Activated CD4-positive, alpha-beta T cell treated with anti-CD3 and anti-CD28 coated beads, Interleukin-10, Interleukin-2, amounts not matched to agents 100 ng/mL and 50 ng/mL, durations not matched to agents 16 hours and 8 hours (primary cell): Measurements from ENCODE around the gene SLC30A1.
"Not testable (repeated sequence)": the region's sequence is repeated elsewhere in the genome, so short reads cannot be mapped to it uniquely, and the experiment has no call there.

ENCODE experiments used
- DNase-seq: peaks from one replicate; pipeline ENCODE4 v3.0.0-alpha.2; 2020

SLC30A1 gene

DNA sequence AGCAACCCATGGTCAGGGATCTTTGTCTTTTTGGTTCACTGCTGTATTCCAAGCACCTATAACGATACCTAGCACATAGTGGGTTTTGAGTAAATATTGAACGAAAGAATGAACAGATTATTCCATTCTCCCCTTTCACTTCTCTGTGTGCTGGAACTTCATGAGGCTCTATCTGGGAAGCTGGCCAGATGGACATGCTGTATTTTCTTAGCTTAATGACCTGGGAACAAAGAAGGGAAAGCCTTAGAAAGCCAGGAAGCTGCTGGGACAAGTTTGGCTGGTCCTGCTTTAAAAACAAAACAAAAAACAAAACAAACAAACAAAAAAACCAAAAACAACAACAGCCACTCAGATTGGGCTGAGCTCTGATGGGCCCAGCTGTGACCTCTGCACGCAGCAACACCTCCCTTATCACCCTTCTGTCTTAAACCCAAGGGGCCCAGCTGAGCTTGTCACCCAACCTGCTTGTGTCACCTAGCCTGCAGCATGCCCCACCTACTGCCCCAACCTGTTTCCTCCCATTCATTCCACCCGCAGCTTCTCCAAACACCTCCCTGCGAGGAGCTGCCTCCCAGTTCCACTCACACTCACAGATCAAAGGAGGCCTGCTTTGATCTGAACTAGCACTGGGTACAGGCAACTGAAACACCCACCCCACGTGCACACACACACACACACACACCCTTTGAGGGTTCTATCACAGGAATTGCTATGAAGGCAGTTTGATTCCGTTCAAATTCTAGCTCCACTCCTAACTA lies 37.1 kb downstream of the SLC30A1 start:
- no peak for DNase-seq

DNA sequence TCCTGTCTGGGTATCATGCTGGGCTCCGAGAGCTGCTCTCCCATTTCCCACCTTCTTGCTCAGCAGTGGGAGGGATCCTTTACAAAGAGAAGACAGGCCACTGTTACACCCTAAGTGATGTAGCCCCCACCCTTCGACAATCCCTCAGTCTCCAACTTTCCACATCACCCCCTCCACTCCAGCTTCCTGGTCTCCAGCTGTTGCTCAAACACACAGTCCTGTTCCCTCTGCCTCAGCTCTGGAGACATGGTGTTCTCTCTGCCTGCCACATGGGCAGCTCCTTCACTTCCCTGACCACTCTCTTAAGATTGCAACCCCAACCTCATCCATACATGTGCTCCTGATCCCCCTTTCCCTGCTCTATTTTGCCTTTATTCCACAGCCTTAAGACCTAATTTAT lies 37.7 kb downstream of the SLC30A1 start:
- DNase-seq: no peak

DNA sequence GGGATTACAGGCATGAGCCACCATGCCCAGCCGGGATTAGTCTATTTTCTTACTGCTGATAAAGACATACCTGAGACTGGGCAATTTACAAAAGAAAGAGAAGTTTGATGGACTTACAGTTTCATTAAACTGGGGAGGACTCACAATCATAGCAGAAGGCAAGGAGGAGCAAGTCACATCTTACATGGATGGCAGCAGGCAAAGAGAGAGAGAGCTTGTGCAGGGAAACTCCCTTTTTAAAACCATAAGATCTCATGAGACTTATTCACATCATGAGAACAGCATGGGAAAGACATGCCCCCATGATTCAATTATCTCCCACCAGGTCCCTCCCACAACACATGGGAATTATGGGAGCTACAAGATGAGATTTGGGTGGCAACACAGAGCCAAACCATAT lies 38.1 kb downstream of the SLC30A1 start:
- not testable (repeated sequence) for DNase-seq

DNA sequence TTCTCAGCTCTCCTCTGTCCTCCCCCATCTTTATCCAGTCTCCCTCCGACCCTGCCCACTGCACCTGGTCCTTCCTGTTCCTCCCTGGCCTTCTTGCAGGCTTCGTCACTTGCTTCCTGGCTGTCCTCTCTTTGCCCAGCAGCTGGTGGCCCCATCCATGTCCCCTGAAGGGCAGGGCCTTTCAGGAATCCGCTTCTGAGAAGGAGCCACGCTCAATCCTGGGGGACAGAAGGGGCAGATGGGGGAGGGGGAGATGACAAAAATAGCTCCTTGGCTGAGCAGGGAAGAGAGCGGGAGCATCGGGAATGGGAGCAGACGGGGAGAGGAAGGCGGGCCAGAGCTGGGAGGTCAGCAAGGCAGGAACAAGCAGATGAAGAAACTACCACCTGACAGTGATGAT lies 40.7 kb downstream of the SLC30A1 start:
- DNase-seq: no peak

DNA sequence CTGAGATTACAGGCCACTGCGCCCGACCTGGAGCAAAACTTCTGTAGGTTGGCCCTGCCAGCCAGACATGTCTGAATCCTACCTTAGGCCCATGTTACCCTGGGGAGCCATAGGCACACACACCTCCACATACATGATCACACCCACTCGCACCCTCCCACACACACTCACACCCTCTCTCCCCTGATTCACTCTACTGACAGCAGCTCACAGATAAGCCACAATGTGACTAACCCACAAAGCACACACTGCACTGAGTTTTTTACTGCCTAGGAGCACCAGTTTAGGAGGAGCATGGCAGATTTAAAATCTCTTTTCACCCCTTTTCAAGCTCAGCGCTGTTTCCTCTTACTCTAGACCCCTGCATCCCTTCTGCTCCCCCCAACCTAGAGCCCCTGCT lies 41.7 kb downstream of the SLC30A1 start:
- no peak for DNase-seq

DNA sequence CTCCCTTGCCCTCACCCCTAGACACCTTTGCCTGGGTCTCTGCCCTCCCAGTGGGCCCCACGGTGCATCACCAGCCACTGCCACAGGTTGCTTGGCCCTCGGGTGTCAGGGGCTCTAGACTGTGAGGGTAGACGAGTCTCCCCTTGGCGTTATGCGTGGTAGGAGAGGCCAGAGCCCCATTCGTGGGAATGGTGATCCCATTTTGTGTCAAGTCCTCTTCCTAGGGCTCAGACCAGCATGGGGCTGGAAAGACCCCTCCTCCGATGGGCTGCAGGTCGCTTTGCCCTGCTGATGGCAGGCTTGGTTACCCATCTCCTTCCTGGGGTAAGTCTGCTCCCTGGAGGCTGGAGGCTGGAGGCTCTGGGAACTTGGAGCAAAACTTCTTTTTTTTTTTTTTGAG lies 42.4 kb downstream of the SLC30A1 start:
- no peak for DNase-seq

DNA sequence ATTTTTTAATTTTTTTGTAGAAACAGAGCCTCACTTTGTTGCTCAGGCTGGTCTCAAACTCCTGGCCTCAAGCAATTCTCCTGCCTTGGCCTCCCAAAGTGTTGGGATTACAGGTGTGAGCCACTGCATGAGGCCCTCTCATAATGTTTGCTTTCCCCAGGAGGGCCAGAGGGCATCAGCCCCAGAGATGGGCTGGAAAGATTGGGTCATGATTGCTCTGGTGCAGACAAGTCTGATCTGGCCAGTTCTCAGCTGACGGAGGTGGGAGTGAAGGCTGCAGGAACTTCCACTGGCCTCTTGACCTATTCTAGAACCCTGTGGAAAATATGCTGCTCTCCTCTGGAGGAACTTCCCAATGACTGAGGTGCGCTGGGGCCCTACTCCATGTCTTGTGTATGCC lies 43.6 kb downstream of the SLC30A1 start:
- no peak for DNase-seq

DNA sequence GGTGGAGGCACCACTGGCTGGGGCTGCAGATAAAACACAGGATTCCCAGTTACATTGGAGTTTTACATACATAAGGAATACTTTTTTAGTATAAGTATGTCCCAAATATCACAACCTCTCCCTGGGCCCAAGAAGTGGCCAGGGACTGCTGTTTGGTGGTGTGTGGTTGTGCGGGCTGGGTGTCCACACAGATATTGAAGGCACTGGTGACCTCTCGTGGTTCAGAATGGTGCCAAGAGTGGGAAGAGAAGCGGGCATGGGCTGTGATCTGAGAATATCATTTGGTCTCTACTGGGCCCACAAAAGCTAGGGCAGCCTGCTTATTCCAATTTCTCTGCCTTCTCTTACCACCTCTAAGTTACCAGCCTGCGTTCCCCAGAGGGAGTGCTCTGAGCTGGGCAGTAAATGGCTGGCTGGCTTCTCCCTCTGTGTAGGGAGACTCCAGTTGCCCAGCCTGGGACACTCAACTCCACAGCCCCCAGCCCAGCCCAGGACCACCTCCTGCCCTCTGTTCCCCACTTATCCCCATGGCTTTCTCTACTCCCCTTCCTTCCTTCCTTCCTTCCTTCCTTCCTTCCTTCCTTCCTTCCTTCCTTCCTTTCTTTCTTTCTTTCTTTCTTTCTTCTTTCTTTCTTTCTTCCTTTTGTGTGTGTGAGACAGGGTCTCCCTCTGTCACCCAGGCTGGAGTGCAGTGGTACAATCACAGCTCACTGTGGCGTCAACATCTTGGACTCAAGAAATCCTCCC lies 44.2 kb downstream of the SLC30A1 start:
- DNase-seq: no peak

DNA sequence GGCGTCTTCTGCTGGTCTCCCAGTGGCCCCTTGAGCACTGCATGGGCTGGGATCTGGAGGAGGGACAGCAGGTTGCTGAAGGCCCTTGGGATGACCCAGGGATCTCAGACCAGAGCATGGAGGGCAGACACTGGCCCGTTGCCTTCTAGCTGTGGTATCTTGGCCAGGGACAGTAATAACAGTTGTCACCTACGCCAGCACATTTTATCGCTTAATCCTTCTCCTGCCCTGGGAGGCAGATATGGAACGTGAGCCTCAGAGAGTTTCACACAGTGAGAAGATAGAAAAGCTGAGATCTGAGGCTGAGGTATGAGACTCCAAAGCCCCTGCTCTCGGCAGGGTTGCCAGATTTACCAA lies 46.9 kb downstream of the SLC30A1 start:
- DNase-seq: no peak

DNA sequence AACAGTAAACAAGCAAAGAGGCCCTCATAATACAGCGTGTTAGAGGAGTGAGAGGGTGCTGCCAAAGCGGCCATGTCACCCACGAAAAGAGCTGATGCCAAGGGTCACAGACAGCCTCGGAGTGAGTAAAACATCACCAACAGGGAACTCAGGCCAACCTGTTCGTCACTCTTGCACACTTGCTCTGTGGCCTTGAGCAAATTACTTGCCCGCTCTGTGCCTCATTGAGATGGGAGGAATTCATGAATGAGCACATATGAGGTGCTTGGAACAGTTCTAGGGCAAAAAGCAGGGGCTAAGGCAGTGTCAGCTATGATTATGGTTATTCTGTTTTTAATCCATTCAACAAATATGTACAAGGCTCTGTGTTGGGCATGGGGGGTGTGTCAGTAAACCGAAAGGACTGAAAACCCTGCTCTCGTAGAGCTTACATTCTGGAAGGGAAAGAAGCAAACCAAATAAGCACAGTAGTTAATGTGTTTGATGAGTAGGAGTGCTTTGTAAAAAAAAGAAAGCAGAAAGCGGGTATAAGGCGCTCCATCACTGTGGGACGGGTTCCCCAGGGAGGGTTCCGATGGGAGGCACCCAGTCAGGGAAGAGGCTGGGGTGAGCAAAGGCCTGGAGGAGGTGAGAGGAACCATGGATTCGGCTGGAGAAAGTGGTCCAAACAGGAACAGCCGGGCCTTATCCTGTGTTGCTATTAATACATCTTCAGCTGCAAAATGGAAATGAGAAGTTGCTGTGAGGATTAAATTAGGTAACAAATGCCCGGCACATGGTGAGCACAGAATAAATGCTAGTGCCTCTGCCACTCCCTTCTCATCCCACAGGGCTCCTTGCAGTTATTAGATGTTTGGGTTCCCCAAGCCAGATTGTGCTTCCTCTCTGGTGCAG lies 47.5 kb downstream of the SLC30A1 start:
- no peak for DNase-seq

DNA sequence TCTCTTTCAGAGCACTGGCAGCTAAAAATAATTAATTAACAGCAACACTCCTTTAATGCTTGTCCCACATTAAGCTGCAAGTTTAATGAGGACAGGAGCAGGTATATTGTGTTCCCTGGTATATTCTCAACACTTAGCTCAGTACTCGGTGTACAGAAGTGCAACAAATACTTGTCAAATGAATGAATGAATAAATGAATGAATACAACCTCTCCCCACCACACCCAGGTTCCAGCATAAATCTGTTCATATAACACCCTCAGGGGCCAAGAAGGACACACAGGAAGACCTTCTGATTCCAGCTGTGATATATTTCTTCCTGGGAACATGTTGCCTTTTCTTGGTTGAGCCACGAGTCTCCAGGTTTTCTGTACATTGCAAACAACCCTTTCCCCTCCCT lies 48.9 kb downstream of the SLC30A1 start:
- DNase-seq: no peak

DNA sequence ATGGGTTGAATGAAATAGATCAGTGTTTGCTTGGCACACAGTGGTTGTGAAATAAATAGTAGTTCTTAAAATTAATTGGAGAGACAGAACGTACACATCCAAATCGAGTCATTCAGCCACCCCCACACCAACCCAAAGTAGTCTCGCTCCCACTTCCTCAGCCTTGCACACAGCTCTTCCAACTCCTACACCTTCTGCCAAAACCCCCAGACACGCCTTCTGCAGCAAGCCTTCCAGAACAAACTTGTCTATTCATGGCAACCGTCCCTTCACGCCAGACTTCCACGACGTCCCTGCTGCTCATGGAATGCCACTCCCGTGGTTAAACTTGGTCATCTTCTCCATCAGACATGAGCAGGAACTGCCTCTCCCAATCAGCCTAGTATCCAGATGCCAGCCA lies 49.5 kb downstream of the SLC30A1 start:
- DNase-seq: no peak

DNA sequence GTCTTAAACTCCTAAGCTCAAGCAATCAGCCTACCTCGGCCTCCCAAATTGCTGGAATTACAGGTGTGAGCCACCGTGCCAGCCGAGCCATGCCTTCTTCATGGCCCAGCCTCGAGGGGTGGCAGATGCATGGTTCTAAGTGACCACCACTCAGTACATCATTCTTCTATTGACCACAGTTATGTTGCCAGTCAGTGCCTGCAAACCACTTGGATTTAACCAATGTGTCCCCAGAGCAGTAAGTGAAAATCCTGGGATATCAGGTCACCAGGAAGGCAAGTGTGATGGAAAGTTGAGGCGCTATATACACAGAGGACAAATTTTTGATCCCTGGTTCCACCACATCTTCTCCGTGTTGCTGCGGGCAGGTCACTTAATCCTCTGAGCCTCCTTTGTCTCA lies 50.0 kb downstream of the SLC30A1 start:
- DNase-seq: no peak

DNA sequence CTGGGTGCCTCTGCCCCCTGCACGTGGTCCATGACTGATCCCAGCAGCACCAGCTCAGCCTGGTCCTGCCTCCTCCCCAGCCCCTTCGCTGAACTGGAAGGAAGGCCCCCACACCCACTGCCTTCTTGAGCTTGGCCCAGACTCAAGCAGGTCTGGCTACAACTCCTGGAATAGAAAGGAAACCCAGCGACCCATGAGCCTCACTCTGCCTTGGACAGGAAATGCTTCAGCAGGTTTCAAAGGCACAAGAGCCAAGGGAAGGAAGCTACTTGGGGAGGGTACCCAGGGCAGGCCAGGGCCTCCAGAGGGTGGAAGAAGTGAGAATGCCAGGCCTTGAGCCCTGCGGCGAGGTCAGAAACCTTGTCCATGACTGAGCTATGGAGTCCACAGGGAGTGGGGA lies 51.1 kb downstream of the SLC30A1 start:
- DNase-seq: no peak

DNA sequence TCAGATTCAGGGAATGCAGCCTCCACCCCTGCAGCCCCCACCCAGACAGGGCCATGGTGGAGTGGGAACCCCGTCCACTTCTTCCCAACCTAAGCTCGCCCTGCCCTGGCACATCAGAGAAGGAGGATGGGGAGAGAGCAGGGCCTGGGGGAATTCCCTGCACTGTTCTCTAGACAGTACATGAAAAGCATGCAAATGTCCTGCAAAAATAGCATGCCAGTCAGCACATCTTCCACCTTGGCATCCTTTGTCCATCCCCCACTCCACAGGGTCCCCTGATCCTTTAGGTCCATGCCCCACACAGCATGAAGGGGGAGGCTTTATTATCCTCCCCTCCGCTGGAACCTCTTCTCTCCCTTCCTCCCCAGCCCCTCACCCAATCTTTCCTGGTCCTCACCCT lies 52.0 kb downstream of the SLC30A1 start:
- no peak for DNase-seq

DNA sequence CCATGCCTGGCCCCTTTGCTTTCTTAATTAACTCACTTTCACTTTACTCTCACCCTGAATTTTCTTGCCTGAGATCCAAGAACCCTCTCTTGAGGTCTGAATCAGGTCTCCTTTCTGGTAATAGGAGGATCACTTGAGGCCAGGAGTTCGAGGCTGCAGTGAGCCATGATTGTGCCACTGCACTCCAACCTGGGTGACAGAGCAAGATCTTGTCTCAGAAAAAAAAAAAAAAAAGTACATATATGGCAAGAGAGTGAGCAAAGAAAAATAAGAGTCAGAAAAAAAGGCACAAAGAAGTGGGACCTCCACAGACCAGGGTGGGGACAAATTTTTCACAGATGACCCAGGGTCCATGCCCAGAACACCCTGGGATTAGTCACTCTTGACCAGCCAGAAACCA lies 52.9 kb downstream of the SLC30A1 start:
- DNase-seq: no peak

DNA sequence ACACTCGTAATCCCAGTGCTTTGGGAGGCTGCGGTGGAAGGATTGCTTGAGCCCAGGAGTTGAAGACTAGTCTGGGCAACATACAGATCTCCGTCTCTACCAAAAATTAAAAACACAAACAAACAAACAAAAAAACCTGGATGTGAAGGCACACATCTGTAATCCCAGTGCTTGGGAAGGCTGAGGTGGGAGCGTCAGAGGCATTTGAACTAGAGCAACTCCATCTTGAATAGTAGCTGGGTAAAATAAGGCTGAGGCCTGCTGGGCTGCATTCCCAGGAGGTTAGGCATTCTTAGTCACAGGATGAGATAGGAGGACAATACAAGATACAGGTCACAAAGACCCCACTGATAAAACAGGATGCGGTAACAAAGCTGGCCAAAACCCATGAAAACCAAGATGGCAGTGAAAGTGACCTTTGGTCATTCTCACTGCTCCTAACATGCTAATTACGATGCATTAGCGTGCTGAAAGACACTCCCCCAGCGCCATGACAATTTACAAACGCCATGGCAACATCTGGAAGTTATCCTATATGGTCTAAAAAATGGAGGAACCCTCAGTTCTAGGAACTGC lies 53.8 kb downstream of the SLC30A1 start:
- no peak for DNase-seq

DNA sequence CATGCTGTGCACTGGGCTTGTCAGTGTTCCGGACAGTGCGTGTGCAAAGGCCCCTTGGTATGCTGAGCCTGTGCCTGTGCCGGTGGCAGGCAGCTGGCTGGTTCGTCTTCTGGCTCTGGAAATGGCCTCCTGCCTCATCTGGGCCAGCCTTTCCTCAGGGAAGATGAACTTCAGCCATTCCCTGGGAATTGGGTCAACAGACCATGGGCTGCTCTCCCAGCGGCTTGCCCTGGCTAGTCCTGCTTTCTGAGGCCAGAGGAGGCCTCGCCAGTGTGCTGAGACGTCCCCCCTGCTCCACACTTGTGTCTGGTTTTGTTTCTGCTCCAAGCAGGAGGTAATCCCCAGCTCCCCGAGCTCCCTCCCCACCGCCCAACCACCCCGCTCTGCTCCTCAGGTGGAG lies 54.4 kb downstream of the SLC30A1 start:
- DNase-seq: no peak

DNA sequence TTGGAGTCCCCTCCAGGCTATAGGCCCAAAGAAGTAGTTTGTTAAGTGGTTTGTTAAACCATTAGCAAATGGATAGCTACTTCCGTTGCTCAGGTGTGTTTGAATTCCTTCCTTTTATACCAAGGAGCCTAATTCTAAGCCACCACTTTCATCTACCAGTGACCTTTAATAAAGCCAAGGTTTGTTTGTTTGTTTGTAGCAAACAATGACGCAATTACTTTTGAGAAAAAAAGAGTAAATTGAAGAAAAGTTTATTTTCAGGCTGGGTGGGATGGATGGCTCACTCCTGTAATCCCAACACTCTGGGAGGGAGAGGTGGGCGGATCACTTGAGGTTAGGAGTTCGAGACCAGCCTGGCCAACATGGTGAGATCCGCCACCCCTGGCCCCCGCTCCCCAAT lies 56.2 kb downstream of the SLC30A1 start:
- DNase-seq: no peak
